HG02588 (cell line): ENCODE measurements around the gene RAPGEF6.
"Not testable (repeated sequence)": the region's sequence is repeated elsewhere in the genome, so short reads cannot be mapped to it uniquely, and the experiment has no call there.

Experiments
- ATAC-seq: cut with Tn5 transposase; IDR thresholded peaks from one replicate; pipeline ENCODE4 v1.9.1; 2021; ENCODE audit warnings: mild to moderate bottlenecking, moderate library complexity; ENCODE audit not compliant: unreplicated experiment

The RAPGEF6 gene

DNA sequence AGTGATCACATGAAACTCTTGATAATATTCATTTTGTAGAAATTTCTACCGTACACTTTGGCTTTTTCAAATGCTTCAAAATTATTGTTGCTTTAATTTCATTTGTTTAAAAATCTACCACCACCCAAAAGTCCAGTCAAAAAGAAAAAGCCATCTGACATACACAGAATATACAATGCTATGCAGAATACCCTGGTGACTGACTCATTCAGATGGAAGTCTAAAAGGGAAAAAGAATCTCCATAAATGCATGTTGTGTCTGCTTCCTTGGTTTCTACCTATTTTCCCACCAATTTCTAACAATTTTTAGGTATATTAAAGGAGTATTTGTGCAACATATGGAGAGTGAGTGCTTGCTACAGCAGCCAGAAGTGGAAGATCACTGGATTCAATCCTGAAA is 9.3 kb upstream of the RAPGEF6 start:
- no peak for ATAC-seq

DNA sequence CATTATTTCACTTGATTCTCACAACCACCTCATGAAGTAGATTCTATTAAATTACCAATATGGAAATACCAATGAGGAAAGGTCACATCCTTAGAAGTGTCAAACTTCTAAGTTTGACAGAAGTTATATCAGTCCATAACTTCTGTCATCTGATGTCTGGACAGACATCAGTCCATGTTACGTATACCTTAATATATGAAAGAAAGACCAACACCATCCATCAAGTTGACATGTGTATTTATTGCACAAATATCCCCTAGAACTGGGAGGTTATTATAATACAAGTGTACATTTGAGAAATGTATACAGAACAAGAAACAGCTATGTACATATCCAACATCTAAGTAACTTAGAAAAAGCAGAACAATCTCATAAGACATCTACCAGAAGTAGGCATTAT is 6.5 kb upstream of the RAPGEF6 start:
- ATAC-seq = no peak

DNA sequence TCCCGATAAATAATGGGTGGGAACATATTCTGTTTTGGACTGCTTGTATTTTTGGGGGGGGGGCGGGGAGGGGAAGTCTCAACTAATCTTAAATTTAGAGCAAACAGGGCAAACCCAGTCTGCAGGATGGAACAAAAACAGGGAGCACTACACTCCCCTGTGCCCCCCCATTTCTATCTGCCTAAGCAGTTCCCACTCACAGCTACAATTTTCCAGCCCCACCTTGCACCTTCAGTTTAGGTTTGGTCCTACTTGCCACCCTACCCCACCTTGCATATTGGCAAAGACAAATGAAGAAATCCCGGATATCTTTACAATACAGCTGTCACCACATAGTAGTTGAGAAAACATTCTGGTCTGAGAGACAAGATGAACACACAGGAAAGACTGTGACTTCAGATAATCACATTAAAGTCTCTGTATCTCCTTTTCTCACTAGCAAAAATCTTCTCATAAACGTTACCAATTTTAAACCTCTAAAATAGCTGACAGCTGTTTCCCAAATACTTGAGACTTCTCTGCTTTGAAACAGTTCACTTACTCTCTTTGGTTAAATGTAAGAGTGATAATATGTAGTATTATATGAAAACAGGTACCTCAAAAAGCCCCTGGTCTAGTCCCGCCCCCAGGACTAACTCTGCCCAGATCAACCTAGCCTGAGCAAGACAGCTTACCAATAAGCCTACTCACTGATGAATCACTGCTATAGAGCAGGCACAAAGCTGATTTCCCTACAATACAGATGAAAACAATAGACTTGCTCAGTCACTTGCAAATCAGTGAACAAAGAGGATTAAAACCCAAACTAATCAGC is 5.2 kb upstream of the RAPGEF6 start:
- no peak for ATAC-seq

DNA sequence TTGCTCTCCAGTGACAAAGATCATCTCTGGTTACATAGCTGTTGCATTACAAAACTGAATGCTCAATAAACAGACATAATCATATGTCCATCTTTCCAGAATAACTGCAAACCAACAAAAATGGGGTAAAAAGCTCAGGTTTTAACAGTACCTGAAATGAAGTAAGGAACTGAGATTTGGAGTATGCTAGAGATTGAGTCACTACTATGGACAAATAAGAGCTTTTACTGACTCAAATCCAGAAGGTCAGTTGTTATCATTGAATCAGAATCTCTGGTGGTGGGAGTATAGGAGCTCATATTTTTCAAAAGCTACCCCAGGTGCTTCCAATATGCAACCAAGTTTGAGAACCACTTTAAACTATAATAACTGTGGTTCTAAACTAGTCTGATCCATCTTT is 4.1 kb upstream of the RAPGEF6 start:
- ATAC-seq = no peak

DNA sequence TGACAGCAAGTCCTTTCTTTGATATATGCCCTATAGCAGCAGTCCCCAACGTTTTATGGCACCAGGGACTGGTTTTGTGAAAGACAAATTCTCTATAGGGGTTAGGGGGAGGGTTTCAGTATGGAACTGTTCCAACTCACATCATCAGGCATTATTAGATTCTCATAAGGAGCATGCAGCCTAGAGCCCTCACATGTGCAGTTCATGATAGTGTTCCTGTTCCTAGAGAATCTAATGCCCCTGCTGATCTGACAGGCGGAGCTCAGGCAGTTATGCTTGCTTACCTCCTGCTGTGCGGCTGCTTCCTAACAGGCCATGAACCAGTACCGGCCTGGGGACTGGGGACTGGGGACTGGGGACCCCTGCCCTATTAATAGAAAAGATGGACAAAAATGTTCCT is 2.7 kb upstream of the RAPGEF6 start:
- ATAC-seq = no peak

DNA sequence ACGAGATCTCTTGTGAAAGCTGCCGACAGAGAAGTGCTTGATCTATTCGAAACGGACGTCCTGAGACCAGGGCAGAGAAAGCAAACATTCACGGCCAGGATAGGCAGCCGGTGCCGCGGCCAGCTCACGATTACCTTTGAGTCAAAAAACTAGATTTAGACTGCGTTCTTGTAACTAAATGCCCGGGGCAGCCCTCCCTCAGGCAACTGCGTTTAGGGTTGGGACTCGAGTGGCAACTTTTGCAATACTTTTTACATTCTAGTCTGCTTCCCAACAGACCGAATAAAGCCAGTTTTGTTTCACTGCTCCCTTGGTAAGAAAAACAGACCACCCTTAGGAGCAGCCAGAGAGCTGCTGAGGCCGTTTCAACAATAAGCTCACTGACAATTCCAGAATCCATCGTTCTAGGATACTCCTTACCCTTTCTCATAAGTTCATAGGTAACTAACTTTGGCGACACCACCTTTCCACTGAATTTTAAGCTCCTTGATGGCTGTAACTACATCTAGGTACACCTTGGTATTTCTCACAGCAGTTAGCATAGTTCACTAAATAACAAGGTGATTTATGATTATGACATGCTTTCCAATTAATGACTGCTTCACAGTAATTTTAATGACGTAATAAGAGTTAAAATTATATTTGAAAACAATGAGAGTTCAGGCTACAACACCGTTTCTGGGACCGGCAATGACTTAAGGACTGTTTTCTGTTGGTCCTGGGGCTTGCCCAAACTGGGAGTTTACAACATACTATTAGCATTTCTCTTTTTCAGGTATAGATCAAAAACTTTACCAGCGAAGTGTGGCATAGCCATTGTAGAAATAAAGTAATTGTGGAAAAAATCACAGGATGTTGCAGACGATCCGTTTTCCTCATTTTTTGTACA is 899 bp upstream of the RAPGEF6 start:
- ATAC-seq = no peak

DNA sequence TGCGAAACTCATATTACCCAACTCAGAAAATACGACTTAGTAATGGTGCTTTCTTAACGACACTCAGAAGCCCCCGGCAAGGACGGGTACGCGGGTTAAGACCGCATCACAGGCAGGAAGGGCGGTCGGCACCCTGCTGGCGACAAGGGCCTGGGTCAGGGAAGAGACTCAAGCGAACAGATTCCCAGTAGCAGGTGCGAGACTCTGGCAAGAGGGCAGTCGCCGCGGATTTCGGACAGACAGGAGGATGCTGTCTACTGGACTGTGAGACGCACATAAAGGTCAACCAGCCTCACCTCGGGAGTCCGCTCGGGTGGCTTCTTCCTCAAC is 398 bp downstream of the RAPGEF6 start:
- peak; percentile 15 for ATAC-seq

DNA sequence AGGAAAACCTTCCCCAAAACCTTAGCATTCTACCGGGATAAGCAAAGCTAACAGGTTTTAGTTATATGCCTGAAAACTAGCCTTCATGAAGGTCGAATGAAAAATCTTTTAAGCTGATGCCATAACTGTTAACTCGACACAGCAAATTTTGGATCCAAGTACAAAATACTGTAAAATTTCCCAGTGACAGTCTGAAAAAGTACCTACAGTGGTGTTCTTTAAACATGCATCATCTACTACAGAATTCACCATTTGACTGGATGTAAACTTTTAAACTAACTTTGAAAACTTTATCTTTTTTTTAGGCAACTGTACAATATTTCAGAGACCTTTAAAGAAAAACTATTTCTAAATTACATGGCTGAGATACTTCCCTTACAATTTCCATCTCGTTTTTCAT is 791 bp downstream of the RAPGEF6 start:
- ATAC-seq = no peak

DNA sequence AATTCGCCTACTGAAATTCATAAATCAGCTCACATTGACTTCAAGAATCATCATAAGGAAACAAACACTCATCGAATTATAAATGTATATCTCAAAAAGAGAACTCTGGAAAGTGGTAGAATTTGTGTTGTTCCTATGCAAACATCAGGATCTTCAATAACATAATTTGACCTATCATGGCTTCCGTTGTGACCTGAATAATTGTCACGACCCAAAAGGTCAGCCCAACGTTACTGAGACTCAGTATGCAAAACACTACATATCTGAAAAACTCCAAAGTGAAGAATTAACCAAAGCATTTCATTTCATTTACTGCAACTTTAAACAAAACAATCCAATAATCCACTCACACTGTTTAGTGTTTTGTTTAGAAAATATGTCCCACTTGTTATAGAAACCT is 1.2 kb downstream of the RAPGEF6 start:
- no peak for ATAC-seq

DNA sequence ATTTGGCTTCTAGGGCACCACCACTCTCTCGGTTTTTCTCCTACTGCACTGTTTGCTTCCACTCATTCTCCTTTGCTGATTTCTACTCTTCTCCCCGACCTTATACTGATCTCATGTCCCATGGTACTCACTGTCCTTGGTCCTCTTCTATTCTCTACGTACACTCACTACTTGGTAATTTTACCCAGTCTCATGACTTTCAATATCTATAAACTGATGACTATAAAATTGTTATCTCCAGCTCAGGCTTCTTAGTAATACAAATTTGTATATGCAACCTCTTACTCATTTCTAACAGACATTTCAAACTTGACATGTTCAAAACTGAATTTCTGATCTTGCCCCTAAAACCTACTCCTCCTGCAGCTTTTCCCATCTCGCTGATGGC is 4.1 kb downstream of the RAPGEF6 start:
- no peak for ATAC-seq

DNA sequence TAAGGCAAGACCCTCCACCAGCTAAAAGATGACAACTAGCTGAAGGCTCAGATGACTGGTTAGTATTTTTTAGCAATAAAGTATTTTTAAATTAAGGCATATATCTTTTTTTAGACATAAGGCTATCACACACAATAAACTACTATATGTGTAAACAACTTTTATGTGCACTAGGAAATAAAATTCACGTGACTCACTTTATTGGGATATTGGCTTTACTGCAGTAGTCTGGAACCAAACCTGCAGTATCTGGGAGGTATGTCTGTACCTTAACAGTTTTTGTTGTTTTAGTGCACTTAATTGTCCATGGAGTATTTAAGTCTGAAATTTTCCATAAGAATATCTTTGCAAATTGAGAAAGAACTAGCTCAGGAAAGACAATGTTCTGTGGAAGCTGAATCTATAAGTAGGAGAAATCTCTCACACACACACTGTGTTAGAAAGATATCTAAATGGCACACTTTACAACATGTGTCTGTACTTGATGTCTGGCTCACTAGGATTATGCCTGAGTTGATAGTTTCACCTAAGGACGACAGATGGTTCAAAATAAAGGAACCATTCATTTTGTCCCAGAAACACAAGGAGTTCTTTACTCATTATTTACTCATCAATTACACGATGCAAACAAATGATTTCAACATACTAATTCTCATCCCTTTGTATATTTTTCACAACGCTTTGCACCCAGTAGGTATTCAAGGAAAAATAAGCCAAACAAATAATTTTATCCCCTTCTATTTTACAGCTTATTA is 4.6 kb downstream of the RAPGEF6 start:
- ATAC-seq = no peak

DNA sequence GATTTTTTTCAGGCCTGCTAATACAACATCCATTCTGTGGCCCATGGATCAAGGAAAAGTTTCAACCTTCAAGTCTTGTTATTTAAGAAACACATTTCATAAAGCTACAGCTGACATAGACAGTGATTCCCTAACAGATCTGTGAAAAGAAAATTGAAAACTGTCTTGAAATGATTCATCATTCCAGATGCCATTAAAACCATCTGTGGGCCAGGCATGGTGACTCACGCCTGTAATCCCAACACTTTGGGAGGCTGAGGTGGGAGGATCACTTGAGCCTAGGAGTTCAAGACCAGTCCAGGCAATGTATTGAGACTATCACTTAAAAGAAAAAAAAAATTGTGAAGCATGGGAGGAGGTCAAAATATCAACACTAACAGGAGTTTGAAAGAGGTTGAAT is 6.0 kb downstream of the RAPGEF6 start:
- no peak for ATAC-seq

DNA sequence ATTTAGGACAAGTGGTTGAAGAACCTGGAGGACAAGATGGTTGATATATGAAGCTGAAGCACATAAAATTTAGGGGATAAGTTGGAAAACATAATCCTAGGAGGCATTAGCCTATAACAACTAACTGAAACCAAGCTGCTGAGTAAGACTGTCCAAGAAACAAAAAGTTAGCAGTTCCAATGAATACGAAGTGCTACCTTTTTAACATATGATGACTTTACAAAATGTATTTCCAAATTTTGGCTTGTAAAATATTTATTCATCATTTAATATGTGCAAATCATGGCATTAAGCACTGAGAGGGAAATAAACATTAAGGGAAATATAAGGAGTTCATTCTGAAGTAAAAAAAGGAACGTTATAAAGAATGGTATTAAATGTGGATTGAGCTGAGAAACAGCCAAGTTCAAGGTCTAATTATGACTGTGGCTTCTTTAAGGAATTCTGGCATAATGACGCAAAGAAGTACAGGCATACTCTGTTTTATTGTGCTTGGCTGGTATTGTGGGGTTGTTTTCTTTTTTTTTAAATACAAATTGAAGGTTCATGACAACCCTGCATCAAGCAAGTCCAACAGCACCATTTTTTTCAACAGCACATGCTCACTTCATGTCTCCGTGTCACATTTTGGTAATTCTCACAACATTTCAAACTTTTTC is 7.7 kb downstream of the RAPGEF6 start:
- ATAC-seq = no peak

DNA sequence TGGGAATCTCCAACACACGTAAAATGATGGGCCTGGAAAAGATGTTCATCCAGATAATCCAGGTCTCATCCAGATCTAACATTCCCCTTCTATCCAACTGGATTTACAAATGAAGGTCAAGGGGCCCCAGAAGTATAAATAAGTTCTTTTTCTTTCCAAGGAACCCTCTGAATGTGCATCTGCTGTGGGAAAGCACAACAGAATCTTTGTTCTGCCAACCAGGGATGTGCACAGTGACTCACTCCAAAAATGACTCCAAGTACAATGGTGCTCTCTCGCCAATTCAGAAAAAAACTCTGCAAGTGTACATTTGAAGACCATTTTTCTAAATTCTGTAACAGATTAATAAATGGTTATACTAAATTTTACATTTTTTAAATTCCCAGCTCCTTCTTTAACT is 12.4 kb downstream of the RAPGEF6 start:
- ATAC-seq = no peak

DNA sequence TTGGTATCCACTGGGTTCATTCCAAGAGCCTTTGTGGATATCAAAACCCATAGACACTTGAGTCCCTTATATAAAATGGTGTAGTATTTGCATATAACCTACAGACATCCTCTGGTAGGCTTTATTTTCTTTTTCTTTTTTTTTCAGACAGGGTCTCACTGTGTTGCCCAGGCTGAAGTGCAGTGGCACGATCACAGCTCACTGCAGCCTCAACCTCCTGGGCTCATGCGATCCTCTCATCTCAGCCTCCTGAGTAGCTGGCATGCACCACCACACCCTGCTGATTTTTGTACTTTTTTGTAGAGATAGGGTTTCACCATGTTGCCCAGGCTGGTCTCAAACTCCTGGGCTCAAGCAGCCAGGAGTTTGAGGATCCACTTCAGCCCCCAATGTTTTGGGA is 13.9 kb downstream of the RAPGEF6 start:
- not testable (repeated sequence) for ATAC-seq

DNA sequence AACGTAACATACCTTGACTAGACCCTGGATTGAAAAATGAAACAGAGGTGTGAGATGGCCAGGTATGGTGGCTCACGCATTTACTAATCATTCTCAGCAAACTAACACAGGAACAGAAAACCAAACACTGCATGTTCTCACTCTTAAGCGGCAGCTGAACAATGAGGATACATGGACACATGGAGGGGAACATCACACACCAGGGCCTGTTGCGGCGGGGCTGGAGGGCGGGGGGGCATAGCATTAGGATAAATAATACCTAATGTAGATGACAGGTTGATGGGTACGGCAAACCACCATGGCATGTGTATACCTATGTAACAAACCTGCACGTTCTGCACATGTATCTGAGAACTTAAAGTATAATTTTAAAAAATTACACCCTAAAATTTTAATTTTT is 15.9 kb downstream of the RAPGEF6 start:
- no peak for ATAC-seq

DNA sequence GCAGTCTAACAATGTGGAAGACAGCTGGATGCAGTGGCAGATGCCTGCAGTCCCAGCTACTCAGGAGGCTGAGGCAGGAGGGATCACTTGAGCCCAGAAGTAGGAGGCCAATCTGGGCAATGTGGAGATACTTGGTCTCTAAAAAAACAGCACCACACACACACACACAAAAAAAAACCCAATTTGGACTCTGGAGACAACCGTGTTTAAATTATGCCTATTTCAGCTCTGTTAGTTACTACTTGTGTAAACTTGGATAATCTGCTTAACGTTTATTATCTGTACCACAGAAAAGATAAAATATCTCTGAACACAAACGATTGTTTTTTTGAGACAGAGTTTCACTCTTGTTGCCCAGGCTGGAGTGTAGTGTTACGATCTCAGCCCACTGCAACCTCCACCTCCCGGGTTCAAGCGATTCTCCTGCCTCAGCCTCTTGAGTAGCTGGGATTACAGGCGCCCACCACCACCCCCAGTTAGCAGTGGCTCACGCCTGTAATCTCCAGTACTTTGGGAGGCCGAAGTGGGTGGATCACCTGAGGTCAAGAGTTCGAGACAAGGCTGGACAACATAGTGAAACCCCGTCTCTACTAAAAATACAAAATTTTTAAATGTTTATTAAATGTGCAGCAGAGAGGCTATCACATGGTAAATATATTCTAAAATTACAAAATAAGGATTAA is 17.7 kb downstream of the RAPGEF6 start:
- no peak for ATAC-seq

DNA sequence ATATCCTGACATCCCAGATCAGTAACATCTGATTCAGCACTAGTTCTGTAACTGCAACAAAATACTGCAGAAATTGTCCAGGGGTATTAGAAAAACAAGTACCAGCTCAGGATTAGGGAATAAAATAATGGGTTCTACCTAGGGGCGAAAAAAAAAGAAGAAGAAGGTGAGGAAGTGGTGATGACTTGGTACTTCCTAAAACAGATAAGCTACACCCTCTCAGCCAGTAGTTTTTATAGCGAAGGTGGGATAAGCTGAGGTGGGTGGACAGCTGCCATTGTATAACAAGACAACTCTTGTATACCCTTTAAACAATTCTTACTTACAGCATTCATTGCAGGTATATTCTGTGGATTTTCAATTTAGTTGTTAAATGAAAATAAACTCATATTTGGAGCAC is 19.1 kb downstream of the RAPGEF6 start:
- no peak for ATAC-seq

DNA sequence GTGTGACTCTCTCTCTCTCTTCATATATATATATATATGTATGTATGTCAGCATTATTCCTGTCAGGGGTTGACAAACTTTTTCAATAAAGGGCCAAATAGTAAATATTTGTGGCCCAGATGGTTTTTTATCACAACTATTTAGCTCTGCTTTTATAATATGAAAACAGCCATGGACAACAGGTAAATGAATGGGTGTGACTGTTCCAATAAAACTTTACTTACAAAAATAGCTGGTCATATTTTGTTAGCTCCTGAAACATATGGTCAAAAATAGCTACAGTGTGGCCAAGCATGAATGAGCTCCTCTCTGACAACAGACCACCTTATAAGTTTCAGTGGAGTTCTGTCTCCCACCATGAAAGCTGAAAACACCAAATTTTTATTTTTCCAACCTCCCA is 21.6 kb downstream of the RAPGEF6 start:
- no peak for ATAC-seq

DNA sequence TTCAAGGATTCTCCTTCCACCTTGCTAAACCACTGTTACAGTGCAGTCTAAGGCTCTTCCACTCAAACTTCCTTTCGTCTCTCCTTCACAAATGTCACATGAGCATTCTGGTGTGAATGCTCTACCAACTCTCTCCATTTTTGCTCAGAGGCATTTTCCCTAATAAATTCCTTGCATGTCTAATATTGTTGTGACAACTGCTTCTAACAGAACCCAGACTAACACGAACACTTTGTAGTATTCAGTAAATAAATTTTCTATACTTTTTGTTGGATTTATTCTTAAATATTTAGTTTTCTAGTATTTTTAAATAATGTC is 24.0 kb downstream of the RAPGEF6 start:
- no peak for ATAC-seq
